Trophoblast cell (in vitro differentiated cells and primary cell): ENCODE results near the gene TEPSIN.

Experiments used
- DNase-seq, 2 donors: peaks; one replicate each; pipeline ENCODE4 v3.0.0-alpha.2; 2016
- H2AFZ ChIP-seq: 2 replicates; pipeline ENCODE4 v1.6.1; 2013; ENCODE audit warnings: low read length, moderate library complexity, mild to moderate bottlenecking; ENCODE audit not compliant: insufficient read depth, poor library complexity
- H2AK5ac ChIP-seq: 2 replicates; pipeline ENCODE4 v1.6.1; 2013; ENCODE audit warnings: mild to moderate bottlenecking, low read length
- H2BK120ac ChIP-seq: 2 replicates; pipeline ENCODE4 v1.6.1; 2013; ENCODE audit warnings: low read length, mild to moderate bottlenecking, moderate library complexity; ENCODE audit not compliant: insufficient read depth, poor library complexity
- H2BK12ac ChIP-seq: 2 replicates; pipeline ENCODE4 v1.6.1; 2013; ENCODE audit warnings: mild to moderate bottlenecking, low read length, moderate library complexity
- H2BK5ac ChIP-seq: 2 replicates; pipeline ENCODE4 v1.6.1; 2013; ENCODE audit warnings: low read length, low read depth, moderate library complexity, mild to moderate bottlenecking; ENCODE audit not compliant: poor library complexity
- H3K14ac ChIP-seq: 2 replicates; pipeline ENCODE4 v1.6.1; 2013; ENCODE audit warnings: mild to moderate bottlenecking, low read length
- H3K18ac ChIP-seq: 2 replicates; pipeline ENCODE4 v1.6.1; 2013; ENCODE audit warnings: mild to moderate bottlenecking, low read length
- H3K23ac ChIP-seq: 2 replicates; pipeline ENCODE4 v1.6.1; 2013; ENCODE audit warnings: low read length
- H3K27ac ChIP-seq: 2 replicates; pipeline ENCODE4 v1.5.1; 2013; ENCODE audit warnings: low read depth, mild to moderate bottlenecking, inconsistent platforms, low read length, moderate library complexity
- H3K27me3 ChIP-seq: 2 replicates; pipeline ENCODE4 v1.6.1; 2013; ENCODE audit warnings: inconsistent platforms, mild to moderate bottlenecking, low read length, moderate library complexity; ENCODE audit not compliant: insufficient read depth
- H3K36me3 ChIP-seq, 2 experiments: 1 replicate in 1 of 2; 2 replicates in 1 of 2; pipeline ENCODE4 v1.6.1; 2013; ENCODE audit warnings: low read length in 2 of 2, mild to moderate bottlenecking in 2 of 2, moderate library complexity in 1 of 2; ENCODE audit not compliant: insufficient read depth in 2 of 2, control insufficient read depth in 1 of 2
- H3K4ac ChIP-seq: 2 replicates; pipeline ENCODE4 v1.6.1; 2013; ENCODE audit warnings: low read depth, mild to moderate bottlenecking, low read length, moderate library complexity
- H3K4me1 ChIP-seq, 2 experiments: 1 replicate in 1 of 2; 2 replicates in 1 of 2; pipeline ENCODE4 v1.6.1; 2013; ENCODE audit warnings: low read length in 2 of 2, mild to moderate bottlenecking in 2 of 2, moderate library complexity in 1 of 2; ENCODE audit not compliant: insufficient read depth in 2 of 2, control insufficient read depth in 1 of 2
- H3K4me2 ChIP-seq: 2 replicates; pipeline ENCODE4 v1.6.1; 2013; ENCODE audit warnings: inconsistent platforms, mild to moderate bottlenecking, low read length, moderate library complexity
- H3K4me3 ChIP-seq: 2 replicates; pipeline ENCODE4 v1.5.1; 2013; ENCODE audit warnings: mild to moderate bottlenecking, low read depth, low read length, inconsistent platforms
- H3K79me1 ChIP-seq: one replicate; pipeline ENCODE4 v1.6.1; 2013; ENCODE audit warnings: low read length
- H3K79me2 ChIP-seq: 2 replicates; pipeline ENCODE4 v1.6.1; 2013; ENCODE audit warnings: low read length, mild to moderate bottlenecking; ENCODE audit not compliant: control insufficient read depth, insufficient read depth, poor library complexity
- H3K9ac ChIP-seq: 2 replicates; pipeline ENCODE4 v1.6.1; 2013; ENCODE audit warnings: mild to moderate bottlenecking, low read length
- H3K9me3 ChIP-seq: 2 replicates; pipeline ENCODE4 v1.6.1; 2013; ENCODE audit warnings: low read depth, mild to moderate bottlenecking, control low read depth, inconsistent platforms, low read length; ENCODE audit not compliant: insufficient read depth
- H4K12ac ChIP-seq: 2 replicates; pipeline ENCODE4 v1.6.1; 2013; ENCODE audit warnings: low read depth, mild to moderate bottlenecking, low read length, moderate library complexity
- H4K8ac ChIP-seq: 2 replicates; pipeline ENCODE4 v1.6.1; 2013; ENCODE audit warnings: low read depth, mild to moderate bottlenecking, low read length, moderate library complexity
- H4K91ac ChIP-seq: one replicate; pipeline ENCODE4 v1.6.1; 2013; ENCODE audit warnings: low read depth, mild to moderate bottlenecking, low read length, moderate library complexity
- WGBS: extraction: QIAGEN DNeasy Blood & Tissue Kit; methylation state at CpG from one replicate; pipeline ENCODE4 v1.1.7; 2013; ENCODE audit warnings: missing lambda C conversion rate; ENCODE audit not compliant: insufficient read length, insufficient coverage; ENCODE audit errors: extremely low coverage; 5-methylcytosine and 5-hydroxymethylcytosine counted together

The TEPSIN gene

GRCh38 chr17:81210868-81211267 is 28.0 kb downstream of the TEPSIN start:
- Histone ChIP-seq H3K4me1 (no peaks in the 10 kb centered on the region), H3K23ac (no peak overlapping the region), H3K9ac (no peak overlapping the region), H3K79me1 (no peaks in the 10 kb centered on the region), H4K8ac (no peak overlapping the region), H3K27ac (no peak overlapping the region), H2BK12ac (no peak overlapping the region), H3K4me3 (no peak overlapping the region), H2BK120ac (no peak overlapping the region), H4K12ac (no peak overlapping the region), H3K4ac (no peak overlapping the region), H2AFZ (no peak overlapping the region), H3K36me3 (peaks cover 5 to 12% of the 10 kb centered on the region in 2 experiments), H4K91ac (no peak overlapping the region), H3K79me2 (no peaks in the 10 kb centered on the region), H3K27me3 (no peaks in the 10 kb centered on the region), H3K9me3 (peaks cover 4% of the 10 kb centered on the region), H2BK5ac (no peak overlapping the region), H3K18ac (peak overlapping the region; percentile 21), H3K4me2 (no peak overlapping the region), H2AK5ac (no peak overlapping the region), H3K14ac (no peak overlapping the region)
- no peak for DNase-seq
- no CpG with 5 or more reads among the region's 14 CpGs for WGBS

- Histone ChIP-seq H4K91ac (no peak overlapping the region), H3K14ac (no peak overlapping the region)
These were observed 28.4 kb downstream of the TEPSIN start for GRCh38 chr17:81210466-81210865.

GRCh38 chr17:81209141-81209540 is 29.7 kb downstream of the TEPSIN start:
- no CpG with 5 or more reads among the region's 16 CpGs for WGBS
- Histone ChIP-seq H3K4ac (no peak overlapping the region), H3K23ac (no peak overlapping the region), H3K79me1 (no peaks in the 10 kb centered on the region), H3K27me3 (no peaks in the 10 kb centered on the region), H2BK120ac (no peak overlapping the region), H3K4me1 (no peaks in the 10 kb centered on the region), H2BK12ac (no peak overlapping the region), H4K12ac (no peak overlapping the region), H2BK5ac (no peak overlapping the region), H3K4me2 (no peak overlapping the region), H3K9ac (no peak overlapping the region), H3K36me3 (peaks cover 5 to 12% of the 10 kb centered on the region in 2 experiments), H2AFZ (no peak overlapping the region), H2AK5ac (no peak overlapping the region), H3K14ac (no peak overlapping the region), H3K27ac (no peak overlapping the region), H3K4me3 (no peak overlapping the region), H3K18ac (no peak overlapping the region), H3K9me3 (peaks cover 4% of the 10 kb centered on the region), H4K91ac (no peak overlapping the region), H4K8ac (no peak overlapping the region), H3K79me2 (no peaks in the 10 kb centered on the region)
- DNase-seq = no peak

More at GRCh38 chr17:81210466-81210865, 28.4 kb downstream of the TEPSIN start:
- peaks cover 5 to 12% of the 10 kb centered on the region in 2 experiments for H3K36me3 ChIP-seq
- no peak overlapping the region for H4K12ac ChIP-seq
- H3K27ac ChIP-seq = no peak overlapping the region
- no peak overlapping the region for H3K4me2 ChIP-seq
- WGBS = no CpG with 5 or more reads among the region's 10 CpGs
- H3K9me3 ChIP-seq = peaks cover 4% of the 10 kb centered on the region
- no peak overlapping the region for H3K9ac ChIP-seq
- no peaks in the 10 kb centered on the region for H3K79me2 ChIP-seq
- H2AK5ac ChIP-seq = no peak overlapping the region
- H2BK120ac ChIP-seq = no peak overlapping the region
- no peaks in the 10 kb centered on the region for H3K79me1 ChIP-seq
- no peak overlapping the region for H3K23ac ChIP-seq
- H3K18ac ChIP-seq = no peak overlapping the region
- no peak overlapping the region for H2BK12ac ChIP-seq
- no peak overlapping the region for H2BK5ac ChIP-seq
- H4K8ac ChIP-seq = no peak overlapping the region
- H3K27me3 ChIP-seq = no peaks in the 10 kb centered on the region
- no peak overlapping the region for H3K4ac ChIP-seq
- H3K4me3 ChIP-seq = no peak overlapping the region
- no peaks in the 10 kb centered on the region for H3K4me1 ChIP-seq
- no peak overlapping the region for H2AFZ ChIP-seq
- DNase-seq = no peak

GRCh38 chr17:81208651-81209050 is 30.2 kb downstream of the TEPSIN start:
- Histone ChIP-seq H3K23ac (no peak overlapping the region), H4K91ac (no peak overlapping the region), H3K14ac (no peak overlapping the region), H3K9me3 (peaks cover 4% of the 10 kb centered on the region), H2BK5ac (no peak overlapping the region), H3K27me3 (no peaks in the 10 kb centered on the region), H2BK120ac (no peak overlapping the region), H3K79me2 (no peaks in the 10 kb centered on the region), H3K4me1 (no peaks in the 10 kb centered on the region), H3K9ac (no peak overlapping the region), H3K4me2 (no peak overlapping the region), H2AFZ (no peak overlapping the region), H3K4me3 (no peak overlapping the region), H2BK12ac (no peak overlapping the region), H3K36me3 (peaks cover 5 to 12% of the 10 kb centered on the region in 2 experiments), H4K8ac (no peak overlapping the region), H3K27ac (no peak overlapping the region), H4K12ac (no peak overlapping the region), H3K18ac (no peak overlapping the region), H2AK5ac (no peak overlapping the region), H3K4ac (no peak overlapping the region), H3K79me1 (no peaks in the 10 kb centered on the region)
- DNase-seq = no peak
- no CpG with 5 or more reads among the region's 10 CpGs for WGBS
